Stomach (tissue), 4 donors: ENCODE measurements around the gene ARHGEF37.

ENCODE experiments used
- EP300 ChIP-seq: sonication (generic); formaldehyde crosslinking; IDR thresholded peaks from one replicate; pipeline ENCODE4 v1.6.1; 2017; ENCODE audit warnings: antibody characterized with exemption
- TF ChIP-seq, protein P1 (sequence below), 7 experiments: fragments of 450-650 bp in 4 of 7; fragments of 200-600 bp in 3 of 7; sonication (generic) in 3 of 7; IDR thresholded peaks; one replicate each; pipeline ENCODE4 v1.5.1; 2016 to 2019; ENCODE audit warnings: antibody characterized with exemption in 7 of 7, control low read depth in 2 of 7, mild to moderate bottlenecking in 1 of 7

DNA sequence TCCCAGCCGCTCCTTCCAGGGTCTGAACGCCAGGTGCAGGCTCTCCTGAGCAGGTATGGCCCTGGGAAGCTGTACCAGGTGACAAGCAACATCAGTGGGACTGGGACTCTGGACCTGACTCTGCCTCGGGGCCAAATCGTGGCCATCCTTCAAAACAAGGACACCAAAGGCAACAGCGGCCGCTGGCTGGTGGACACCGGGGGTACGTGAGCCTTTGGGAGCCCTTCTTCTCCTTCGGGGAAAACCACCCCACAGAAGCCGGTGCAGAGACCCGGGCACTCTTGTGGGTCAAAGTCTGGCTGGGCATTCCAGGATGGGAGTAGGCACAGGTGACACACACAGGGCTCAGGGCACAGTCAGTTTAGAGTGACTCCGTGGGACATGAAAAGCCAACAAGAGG is 45.8 kb downstream of the ARHGEF37 start:
- TF ChIP-seq, protein P1, sequence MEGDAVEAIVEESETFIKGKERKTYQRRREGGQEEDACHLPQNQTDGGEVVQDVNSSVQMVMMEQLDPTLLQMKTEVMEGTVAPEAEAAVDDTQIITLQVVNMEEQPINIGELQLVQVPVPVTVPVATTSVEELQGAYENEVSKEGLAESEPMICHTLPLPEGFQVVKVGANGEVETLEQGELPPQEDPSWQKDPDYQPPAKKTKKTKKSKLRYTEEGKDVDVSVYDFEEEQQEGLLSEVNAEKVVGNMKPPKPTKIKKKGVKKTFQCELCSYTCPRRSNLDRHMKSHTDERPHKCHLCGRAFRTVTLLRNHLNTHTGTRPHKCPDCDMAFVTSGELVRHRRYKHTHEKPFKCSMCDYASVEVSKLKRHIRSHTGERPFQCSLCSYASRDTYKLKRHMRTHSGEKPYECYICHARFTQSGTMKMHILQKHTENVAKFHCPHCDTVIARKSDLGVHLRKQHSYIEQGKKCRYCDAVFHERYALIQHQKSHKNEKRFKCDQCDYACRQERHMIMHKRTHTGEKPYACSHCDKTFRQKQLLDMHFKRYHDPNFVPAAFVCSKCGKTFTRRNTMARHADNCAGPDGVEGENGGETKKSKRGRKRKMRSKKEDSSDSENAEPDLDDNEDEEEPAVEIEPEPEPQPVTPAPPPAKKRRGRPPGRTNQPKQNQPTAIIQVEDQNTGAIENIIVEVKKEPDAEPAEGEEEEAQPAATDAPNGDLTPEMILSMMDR (IDR thresholded peaks at IDR 0.05) = no peak
- TF ChIP-seq EP300 = no peak
